Keratinocyte (primary cell): Measurements from ENCODE around the gene MELTF. TPM values are rescaled to one million over a fixed set of nuclear protein-coding genes. Genes with fewer than 3 reads are reported as not detected.
A peak's percentile ranks its signal among the peaks of the same experiment; 100 is the strongest.

Experiments used
- DNase-seq: peaks from one replicate; pipeline ENCODE4 v3.0.0-alpha.2; 2011; ENCODE audit warnings: low read depth, missing footprints, low spot score
- FAIRE-seq: peaks from 2 replicates; lab custom pipeline; 2011; peaks lifted over from hg19 to GRCh38; lab: Jason Lieb, UNC
- H2AFZ ChIP-seq: 2 replicates; pipeline ENCODE4 v1.6.0; 2012; ENCODE audit warnings: low read length, control low read depth, inconsistent platforms; ENCODE audit not compliant: control insufficient read depth
- H3K27ac ChIP-seq: 2 replicates; pipeline ENCODE4 v1.5.1; 2011; ENCODE audit warnings: low read length; ENCODE audit not compliant: control insufficient read depth, insufficient read depth
- H3K27me3 ChIP-seq: 3 replicates; pipeline ENCODE4 v1.6.0; 2011; ENCODE audit warnings: low read length; ENCODE audit not compliant: control insufficient read depth, insufficient read depth; ENCODE audit errors: extremely low read depth
- H3K36me3 ChIP-seq, 2 experiments: 2 replicates in 1 of 2; 3 replicates in 1 of 2; pipeline ENCODE4 v1.5.1; 2011; ENCODE audit warnings: low read length in 2 of 2, mild to moderate bottlenecking in 1 of 2; ENCODE audit not compliant: control insufficient read depth in 2 of 2, insufficient read depth in 2 of 2; ENCODE audit errors: extremely low read depth in 1 of 2
- H3K4me1 ChIP-seq: 3 replicates; pipeline ENCODE4 v1.5.1; 2011; ENCODE audit warnings: low read length; ENCODE audit not compliant: control insufficient read depth, insufficient read depth; ENCODE audit errors: extremely low read depth
- H3K4me2 ChIP-seq: 3 replicates; pipeline ENCODE4 v1.6.0; 2011; ENCODE audit warnings: low read depth, low read length; ENCODE audit not compliant: control insufficient read depth, insufficient read depth; ENCODE audit errors: extremely low read depth
- H3K4me3 ChIP-seq, 3 experiments: fragments of 200-600 bp in 1 of 3; sonication (generic) in 1 of 3; 2 replicates in 2 of 3; 3 replicates in 1 of 3; pipeline ENCODE4 v1.5.1; 2011 to 2016; ENCODE audit warnings: low read length in 3 of 3, mild to moderate bottlenecking in 3 of 3, control low read depth in 2 of 3, inconsistent platforms in 1 of 3, low read depth in 1 of 3, mixed read lengths in 1 of 3, mixed run types in 1 of 3, moderate library complexity in 1 of 3; ENCODE audit not compliant: control insufficient read depth in 2 of 3, insufficient read depth in 2 of 3; ENCODE audit errors: extremely low read depth in 1 of 3
- H3K79me2 ChIP-seq: 2 replicates; pipeline ENCODE4 v1.6.0; 2012; ENCODE audit warnings: low read length; ENCODE audit not compliant: control insufficient read depth, insufficient read depth
- H3K9ac ChIP-seq: 3 replicates; pipeline ENCODE4 v1.6.0; 2011; ENCODE audit warnings: low read length; ENCODE audit not compliant: control insufficient read depth, insufficient read depth; ENCODE audit errors: extremely low read depth
- H3K9me1 ChIP-seq: 3 replicates; pipeline ENCODE4 v1.6.0; 2011; ENCODE audit warnings: low read length; ENCODE audit not compliant: control insufficient read depth, insufficient read depth; ENCODE audit errors: extremely low read depth
- H3K9me3 ChIP-seq: 2 replicates; pipeline ENCODE4 v1.5.1; 2012; ENCODE audit warnings: low read depth, low read length; ENCODE audit not compliant: control insufficient read depth
- H4K20me1 ChIP-seq: 3 replicates; pipeline ENCODE4 v1.6.0; 2011; ENCODE audit warnings: low read length; ENCODE audit not compliant: control insufficient read depth, insufficient read depth; ENCODE audit errors: extremely low read depth
- CTCF ChIP-seq, 3 experiments: IDR thresholded peaks in 1 of 3; conservative IDR thresholded peaks in 1 of 3; optimal IDR thresholded peaks in 1 of 3; 2 replicates in 2 of 3; 3 replicates in 1 of 3; pipeline versions ENCODE3 to v1.5.1; 2011; ENCODE audit warnings: low read length in 3 of 3, mild to moderate bottlenecking in 3 of 3, moderate library complexity in 2 of 3, control low read depth in 1 of 3, inconsistent platforms in 1 of 3; ENCODE audit not compliant: insufficient read depth in 2 of 3; ENCODE audit errors: extremely low read depth in 1 of 3
- EZH2 ChIP-seq: IDR thresholded peaks from one replicate; pipeline ENCODE4 v1.6.1; 2012; ENCODE audit warnings: inconsistent platforms, mild to moderate bottlenecking, low read length, moderate library complexity
- dilution Hi-C: fragments of 300-500 bp; cut with MboI; formaldehyde crosslinking; loops from one replicate; pipeline ENCODE4 v1.7.0; 2020; ENCODE audit warnings: low sequenced_read_pairs; ENCODE audit not compliant: extremely low pct_ligation_motif_present
- polyA plus RNA-seq, 5 experiments: library from polyadenylated mRNA; depleted of rRNA in 3 of 5; stranded (reverse) in 3 of 5; stranded (forward) in 1 of 5; unstranded in 1 of 5; fragments of >200 nt; gene quantifications; 1 replicate in 1 of 5; 2 replicates in 3 of 5; 3 replicates in 1 of 5; pipeline versions ENCODE4 v1.2.1 to v1.2.3, GENCODE V29; 2011 to 2012; ENCODE audit warnings: missing spikeins in 2 of 5, low read depth in 1 of 5, low replicate concordance in 1 of 5

The MELTF gene
- polyA plus RNA-seq, 1 donor (not counting 4 experiments of a cell fraction or from before 2014, with no cell fraction given) = 6.0 TPM

- no peaks in the 10 kb centered on the region for H3K9me3 ChIP-seq
- peak overlapping the region; percentile 46 for H2AFZ ChIP-seq
- peak overlapping the region; percentile 62 for H3K9ac ChIP-seq
- H4K20me1 ChIP-seq = no peaks in the 10 kb centered on the region
- DNase-seq (no peak), FAIRE-seq (no peak)
- H3K4me1 ChIP-seq = no peaks in the 10 kb centered on the region
- H3K27ac ChIP-seq = no peak overlapping the region
- no peaks in the 10 kb centered on the region for H3K9me1 ChIP-seq
- no peaks in the 10 kb centered on the region for H3K79me2 ChIP-seq
- H3K4me3 ChIP-seq = peak overlapping the region; percentile 48 to 68 (median 65)
- peak; percentile 33 to 80 (median 62) for TF ChIP-seq CTCF (optimal IDR thresholded peaks at IDR 0.05 in 1 of 3, IDR thresholded peaks at IDR 0.05 in 1 of 3, conservative IDR thresholded peaks at IDR 0.05 in 1 of 3; ENCODE audit: extremely low read depth in 1 of 3, insufficient read depth in 2 of 3, low read length in 3 of 3)
- TF ChIP-seq EZH2 = no peak
- H3K27me3 ChIP-seq = no peaks in the 10 kb centered on the region
- H3K4me2 ChIP-seq = peak overlapping the region; percentile 87
- dilution Hi-C loops = no loop called here
- H3K36me3 ChIP-seq = peaks cover 0 to 1% of the 10 kb centered on the region in 2 experiments
Measured at GRCh38 chr3:196969660-196970546, 59.7 kb downstream of the MELTF start.

- no peaks in the 10 kb centered on the region for H4K20me1 ChIP-seq
- peak overlapping the region; percentile 62 for H3K9ac ChIP-seq
- TF ChIP-seq CTCF (optimal IDR thresholded peaks at IDR 0.05 in 1 of 3, IDR thresholded peaks at IDR 0.05 in 1 of 3, conservative IDR thresholded peaks at IDR 0.05 in 1 of 3; ENCODE audit: extremely low read depth in 1 of 3, insufficient read depth in 2 of 3, low read length in 3 of 3) = no peak
- no peak for TF ChIP-seq EZH2
- no peaks in the 10 kb centered on the region for H3K4me1 ChIP-seq
- no peaks in the 10 kb centered on the region for H3K27me3 ChIP-seq
- dilution Hi-C loops = no loop called here
- H3K79me2 ChIP-seq = no peaks in the 10 kb centered on the region
- H3K9me1 ChIP-seq = no peaks in the 10 kb centered on the region
- no peaks in the 10 kb centered on the region for H3K9me3 ChIP-seq
- peak overlapping the region; percentile 66 for H2AFZ ChIP-seq
- H3K4me2 ChIP-seq = peak overlapping the region; percentile 87
- FAIRE-seq (no peak), DNase-seq (no peak)
- no peak overlapping the region for H3K27ac ChIP-seq
- H3K4me3 ChIP-seq = peak overlapping the region; percentile 48 to 68 (median 65)
- peaks cover 0 to 1% of the 10 kb centered on the region in 2 experiments for H3K36me3 ChIP-seq
Measured at GRCh38 chr3:196969134-196969659, 60.4 kb downstream of the MELTF start.
